Breast epithelium (tissue), 3 donors: ENCODE results near the gene TOGARAM2.

ENCODE experiments used
- POLR2A ChIP-seq: fragments of 450-650 bp; IDR thresholded peaks from one replicate; pipeline ENCODE4 v1.6.1; 2016; ENCODE audit warnings: antibody characterized with exemption, mild to moderate bottlenecking, moderate library complexity
- TF ChIP-seq, protein P1 (sequence below), 3 donors: fragments of 450-650 bp; IDR thresholded peaks; one replicate each; pipeline ENCODE4 v1.5.1; 2016 to 2017; ENCODE audit warnings: antibody characterized with exemption in 3 of 3, mild to moderate bottlenecking in 3 of 3, moderate library complexity in 3 of 3

- TF ChIP-seq, protein P1, sequence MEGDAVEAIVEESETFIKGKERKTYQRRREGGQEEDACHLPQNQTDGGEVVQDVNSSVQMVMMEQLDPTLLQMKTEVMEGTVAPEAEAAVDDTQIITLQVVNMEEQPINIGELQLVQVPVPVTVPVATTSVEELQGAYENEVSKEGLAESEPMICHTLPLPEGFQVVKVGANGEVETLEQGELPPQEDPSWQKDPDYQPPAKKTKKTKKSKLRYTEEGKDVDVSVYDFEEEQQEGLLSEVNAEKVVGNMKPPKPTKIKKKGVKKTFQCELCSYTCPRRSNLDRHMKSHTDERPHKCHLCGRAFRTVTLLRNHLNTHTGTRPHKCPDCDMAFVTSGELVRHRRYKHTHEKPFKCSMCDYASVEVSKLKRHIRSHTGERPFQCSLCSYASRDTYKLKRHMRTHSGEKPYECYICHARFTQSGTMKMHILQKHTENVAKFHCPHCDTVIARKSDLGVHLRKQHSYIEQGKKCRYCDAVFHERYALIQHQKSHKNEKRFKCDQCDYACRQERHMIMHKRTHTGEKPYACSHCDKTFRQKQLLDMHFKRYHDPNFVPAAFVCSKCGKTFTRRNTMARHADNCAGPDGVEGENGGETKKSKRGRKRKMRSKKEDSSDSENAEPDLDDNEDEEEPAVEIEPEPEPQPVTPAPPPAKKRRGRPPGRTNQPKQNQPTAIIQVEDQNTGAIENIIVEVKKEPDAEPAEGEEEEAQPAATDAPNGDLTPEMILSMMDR (IDR thresholded peaks at IDR 0.05): no peak
- TF ChIP-seq POLR2A: no peak
Measured at GRCh38 chr2:29001806-29002205, 20.7 kb downstream of the TOGARAM2 start.
